ENCODE measurements around the gene TCEA2. TPM values are rescaled to one million over a fixed set of nuclear protein-coding genes. Genes with fewer than 3 reads are reported as not detected.

The TCEA2 gene
- total and polyA plus RNA-seq, 2 of the 13 experiments (the other 11 are each of a cell fraction or from before 2014, with no cell fraction given), result 28.1 to 33.7 TPM

- TF ChIP-seq GABPB1 (CRISPR knock-in tag; IDR thresholded peaks at IDR 0.05) (0 out of 2 replicates have a peak, but pooled peaks have one; percentile 22), SNAPC2 (CRISPR knock-in tag; IDR thresholded peaks at IDR 0.05) (peak; percentile 60; the same call in 1 of the 2 replicates), ZNF776 (CRISPR knock-in tag; IDR thresholded peaks at IDR 0.05) (peak; percentile 70; the same call in 1 of the 2 replicates), ZNF616 (CRISPR knock-in tag; IDR thresholded peaks at IDR 0.05; ENCODE audit: low read depth) (peak; percentile 43; the same call in 1 of the 2 replicates), ZNF230 (CRISPR knock-in tag; IDR thresholded peaks at IDR 0.05) (peak; percentile 78; the same call in 1 of the 2 replicates), RCOR2 (CRISPR knock-in tag; IDR thresholded peaks at IDR 0.05) (no peak), HNRNPH1 (optimal IDR thresholded peaks at IDR 0.05; ENCODE audit: low read depth, low read length) (no peak), FOXM1 (CRISPR knock-in tag; IDR thresholded peaks at IDR 0.05) (no peak), ZNF263 (CRISPR knock-in tag; IDR thresholded peaks at IDR 0.05) (peak; percentile 92), BRCA1 (CRISPR knock-in tag; IDR thresholded peaks at IDR 0.05) (no peak), ZNF563 (CRISPR knock-in tag; IDR thresholded peaks at IDR 0.05) (peak; percentile 39; the same call in 1 of the 2 replicates), TCF7L2 (IDR thresholded peaks at IDR 0.05; ENCODE audit: low read depth, low read length) (no peak), MED1 (CRISPR knock-in tag; IDR thresholded peaks at IDR 0.05) (peak; percentile 68), PLRG1 (conservative IDR thresholded peaks at IDR 0.05) (no peak), ZNF530 (CRISPR knock-in tag; IDR thresholded peaks at IDR 0.05; ENCODE audit: low read depth) (no peak), RBFOX2 (IDR thresholded peaks at IDR 0.05; ENCODE audit: low read depth, low read length) (no peak), NR2C2 (CRISPR knock-in tag; IDR thresholded peaks at IDR 0.05; ENCODE audit: borderline replicate concordance) (peak; percentile 68), CENPT (CRISPR knock-in tag; IDR thresholded peaks at IDR 0.05; ENCODE audit: low read depth) (no peak), EEA1 (CRISPR knock-in tag; IDR thresholded peaks at IDR 0.05; ENCODE audit: borderline replicate concordance) (peak; percentile 87), ZNF782 (CRISPR knock-in tag; IDR thresholded peaks at IDR 0.05; ENCODE audit: borderline replicate concordance) (peak; percentile 74; the same call in 1 of the 2 replicates)
- TF ChIP-seq, protein P1, sequence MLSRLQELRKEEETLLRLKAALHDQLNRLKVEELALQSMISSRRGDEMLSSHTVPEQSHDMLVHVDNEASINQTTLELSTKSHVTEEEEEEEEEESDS (CRISPR knock-in tag; IDR thresholded peaks at IDR 0.05; ENCODE audit: borderline replicate concordance), result 0 out of 2 replicates have a peak, but pooled peaks have one; percentile 76
- TF ChIP-seq, protein P2, sequence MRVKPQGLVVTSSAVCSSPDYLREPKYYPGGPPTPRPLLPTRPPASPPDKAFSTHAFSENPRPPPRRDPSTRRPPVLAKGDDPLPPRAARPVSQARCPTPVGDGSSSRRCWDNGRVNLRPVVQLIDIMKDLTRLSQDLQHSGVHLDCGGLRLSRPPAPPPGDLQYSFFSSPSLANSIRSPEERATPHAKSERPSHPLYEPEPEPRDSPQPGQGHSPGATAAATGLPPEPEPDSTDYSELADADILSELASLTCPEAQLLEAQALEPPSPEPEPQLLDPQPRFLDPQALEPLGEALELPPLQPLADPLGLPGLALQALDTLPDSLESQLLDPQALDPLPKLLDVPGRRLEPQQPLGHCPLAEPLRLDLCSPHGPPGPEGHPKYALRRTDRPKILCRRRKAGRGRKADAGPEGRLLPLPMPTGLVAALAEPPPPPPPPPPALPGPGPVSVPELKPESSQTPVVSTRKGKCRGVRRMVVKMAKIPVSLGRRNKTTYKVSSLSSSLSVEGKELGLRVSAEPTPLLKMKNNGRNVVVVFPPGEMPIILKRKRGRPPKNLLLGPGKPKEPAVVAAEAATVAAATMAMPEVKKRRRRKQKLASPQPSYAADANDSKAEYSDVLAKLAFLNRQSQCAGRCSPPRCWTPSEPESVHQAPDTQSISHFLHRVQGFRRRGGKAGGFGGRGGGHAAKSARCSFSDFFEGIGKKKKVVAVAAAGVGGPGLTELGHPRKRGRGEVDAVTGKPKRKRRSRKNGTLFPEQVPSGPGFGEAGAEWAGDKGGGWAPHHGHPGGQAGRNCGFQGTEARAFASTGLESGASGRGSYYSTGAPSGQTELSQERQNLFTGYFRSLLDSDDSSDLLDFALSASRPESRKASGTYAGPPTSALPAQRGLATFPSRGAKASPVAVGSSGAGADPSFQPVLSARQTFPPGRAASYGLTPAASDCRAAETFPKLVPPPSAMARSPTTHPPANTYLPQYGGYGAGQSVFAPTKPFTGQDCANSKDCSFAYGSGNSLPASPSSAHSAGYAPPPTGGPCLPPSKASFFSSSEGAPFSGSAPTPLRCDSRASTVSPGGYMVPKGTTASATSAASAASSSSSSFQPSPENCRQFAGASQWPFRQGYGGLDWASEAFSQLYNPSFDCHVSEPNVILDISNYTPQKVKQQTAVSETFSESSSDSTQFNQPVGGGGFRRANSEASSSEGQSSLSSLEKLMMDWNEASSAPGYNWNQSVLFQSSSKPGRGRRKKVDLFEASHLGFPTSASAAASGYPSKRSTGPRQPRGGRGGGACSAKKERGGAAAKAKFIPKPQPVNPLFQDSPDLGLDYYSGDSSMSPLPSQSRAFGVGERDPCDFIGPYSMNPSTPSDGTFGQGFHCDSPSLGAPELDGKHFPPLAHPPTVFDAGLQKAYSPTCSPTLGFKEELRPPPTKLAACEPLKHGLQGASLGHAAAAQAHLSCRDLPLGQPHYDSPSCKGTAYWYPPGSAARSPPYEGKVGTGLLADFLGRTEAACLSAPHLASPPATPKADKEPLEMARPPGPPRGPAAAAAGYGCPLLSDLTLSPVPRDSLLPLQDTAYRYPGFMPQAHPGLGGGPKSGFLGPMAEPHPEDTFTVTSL (CRISPR knock-in tag; IDR thresholded peaks at IDR 0.05; ENCODE audit: borderline replicate concordance), result no peak
- TF ChIP-seq, protein P3, sequence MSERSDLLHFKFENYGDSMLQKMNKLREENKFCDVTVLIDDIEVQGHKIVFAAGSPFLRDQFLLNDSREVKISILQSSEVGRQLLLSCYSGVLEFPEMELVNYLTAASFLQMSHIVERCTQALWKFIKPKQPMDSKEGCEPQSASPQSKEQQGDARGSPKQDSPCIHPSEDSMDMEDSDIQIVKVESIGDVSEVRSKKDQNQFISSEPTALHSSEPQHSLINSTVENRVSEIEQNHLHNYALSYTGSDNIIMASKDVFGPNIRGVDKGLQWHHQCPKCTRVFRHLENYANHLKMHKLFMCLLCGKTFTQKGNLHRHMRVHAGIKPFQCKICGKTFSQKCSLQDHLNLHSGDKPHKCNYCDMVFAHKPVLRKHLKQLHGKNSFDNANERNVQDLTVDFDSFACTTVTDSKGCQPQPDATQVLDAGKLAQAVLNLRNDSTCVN (CRISPR knock-in tag; IDR thresholded peaks at IDR 0.05; ENCODE audit: borderline replicate concordance), result no peak; the same call in 1 of the 2 replicates
These were observed 2.3 kb downstream of the TCEA2 start (continued) for GRCh38 chr20:64065062-64065973.
